Measurements from ENCODE around the gene OSBPL5. TPM values are rescaled to one million over a fixed set of nuclear protein-coding genes. Genes with fewer than 3 reads are reported as not detected.

The OSBPL5 gene
- total RNA-seq, 1 donor from 2014 or later, result 1.6 TPM

GRCh38 chr11:3160252-3161031 is 4.7 kb downstream of the OSBPL5 start:
- intact Hi-C loops (cut with micrococcal nuclease), result no loop called here
- Mint-ChIP-seq H3K9me3 (no peaks in the 10 kb centered on the region), H3K4me3 (no peak overlapping the region), H3K27ac (no peak overlapping the region), H3K4me1 (ENCODE audit: low read depth) (peaks cover under 1% of the 10 kb centered on the region), H3K27me3 (ENCODE audit: insufficient read depth) (peaks cover 22% of the 10 kb centered on the region), H3K36me3 (ENCODE audit: low read depth) (no peaks in the 10 kb centered on the region)
- no peak for DNase-seq (ENCODE audit: low spot score)

GRCh38 chr11:3159296-3160190 is 5.6 kb downstream of the OSBPL5 start:
- DNase-seq (ENCODE audit: low spot score), result no peak
- intact Hi-C loops (cut with micrococcal nuclease), result no loop called here
- Mint-ChIP-seq H3K27ac (no peak overlapping the region), H3K36me3 (ENCODE audit: low read depth) (no peaks in the 10 kb centered on the region), H3K27me3 (ENCODE audit: insufficient read depth) (peaks cover 22% of the 10 kb centered on the region), H3K4me1 (ENCODE audit: low read depth) (no peaks in the 10 kb centered on the region), H3K4me3 (no peak overlapping the region), H3K9me3 (no peaks in the 10 kb centered on the region)

- H3K27ac Mint-ChIP-seq, result no peak overlapping the region
- no peak for DNase-seq (ENCODE audit: low spot score)
- intact Hi-C loops (cut with micrococcal nuclease), result no loop called here
- H3K4me3 Mint-ChIP-seq, result no peak overlapping the region
- no peaks in the 10 kb centered on the region for H3K4me1 Mint-ChIP-seq (ENCODE audit: low read depth)
- peaks cover 19% of the 10 kb centered on the region for H3K27me3 Mint-ChIP-seq (ENCODE audit: insufficient read depth)
- H3K9me3 Mint-ChIP-seq, result no peaks in the 10 kb centered on the region
- no peaks in the 10 kb centered on the region for H3K36me3 Mint-ChIP-seq (ENCODE audit: low read depth)
Measured at GRCh38 chr11:3158821-3159220, 6.3 kb downstream of the OSBPL5 start.

GRCh38 chr11:3158131-3158591 is 6.9 kb downstream of the OSBPL5 start:
- Mint-ChIP-seq H3K36me3 (ENCODE audit: low read depth) (no peaks in the 10 kb centered on the region), H3K4me3 (no peak overlapping the region), H3K27ac (no peak overlapping the region), H3K4me1 (ENCODE audit: low read depth) (no peaks in the 10 kb centered on the region), H3K27me3 (ENCODE audit: insufficient read depth) (peaks cover 16% of the 10 kb centered on the region), H3K9me3 (no peaks in the 10 kb centered on the region)
- intact Hi-C loops (cut with micrococcal nuclease), result no loop called here
- no peak for DNase-seq (ENCODE audit: low spot score)

- no peaks in the 10 kb centered on the region for H3K4me1 Mint-ChIP-seq (ENCODE audit: low read depth)
- no peak overlapping the region for H3K27ac Mint-ChIP-seq
- intact Hi-C loops (cut with micrococcal nuclease), result no loop called here
- H3K4me3 Mint-ChIP-seq, result no peak overlapping the region
- no peaks in the 10 kb centered on the region for H3K9me3 Mint-ChIP-seq
- peaks cover 15% of the 10 kb centered on the region for H3K27me3 Mint-ChIP-seq (ENCODE audit: insufficient read depth)
- no peak for DNase-seq (ENCODE audit: low spot score)
- H3K36me3 Mint-ChIP-seq (ENCODE audit: low read depth), result no peaks in the 10 kb centered on the region
Measured at GRCh38 chr11:3157381-3158130, 7.6 kb downstream of the OSBPL5 start.

GRCh38 chr11:3156661-3157311 is 8.3 kb downstream of the OSBPL5 start:
- no peaks in the 10 kb centered on the region for H3K9me3 Mint-ChIP-seq
- H3K27me3 Mint-ChIP-seq (ENCODE audit: insufficient read depth), result peaks cover 11% of the 10 kb centered on the region
- no peak overlapping the region for H3K4me3 Mint-ChIP-seq
- no peaks in the 10 kb centered on the region for H3K4me1 Mint-ChIP-seq (ENCODE audit: low read depth)
- no peak for DNase-seq (ENCODE audit: low spot score)
- no peak overlapping the region for H3K27ac Mint-ChIP-seq
- intact Hi-C loops (cut with micrococcal nuclease), result no loop called here
- H3K36me3 Mint-ChIP-seq (ENCODE audit: low read depth), result no peaks in the 10 kb centered on the region

DNA sequence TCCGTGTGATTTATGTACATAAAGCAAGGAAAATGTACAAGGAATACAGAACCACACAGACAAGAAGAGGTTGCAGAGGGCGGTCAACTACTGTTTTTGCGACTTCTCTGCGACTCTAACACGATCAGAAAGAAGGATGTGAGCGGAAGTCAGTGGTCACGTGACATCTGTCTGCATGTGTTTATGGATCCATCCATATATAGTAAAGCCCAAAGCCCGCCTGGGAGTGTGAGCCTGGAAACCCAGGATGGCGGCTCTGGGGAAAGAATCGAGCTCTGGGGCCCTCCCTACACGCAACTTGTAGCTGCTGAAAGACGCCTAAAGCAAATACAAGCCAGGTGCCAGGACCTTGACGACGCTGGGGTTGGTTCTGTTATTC is 8.8 kb downstream of the OSBPL5 start:
- no peaks in the 10 kb centered on the region for H3K36me3 Mint-ChIP-seq (ENCODE audit: low read depth)
- H3K4me3 Mint-ChIP-seq, result no peak overlapping the region
- DNase-seq (ENCODE audit: low spot score), result no peak
- intact Hi-C loops (cut with micrococcal nuclease), result no loop called here
- no peaks in the 10 kb centered on the region for H3K9me3 Mint-ChIP-seq
- H3K27ac Mint-ChIP-seq, result no peak overlapping the region
- H3K27me3 Mint-ChIP-seq (ENCODE audit: insufficient read depth), result peaks cover 10% of the 10 kb centered on the region
- H3K4me1 Mint-ChIP-seq (ENCODE audit: low read depth), result no peaks in the 10 kb centered on the region

DNA sequence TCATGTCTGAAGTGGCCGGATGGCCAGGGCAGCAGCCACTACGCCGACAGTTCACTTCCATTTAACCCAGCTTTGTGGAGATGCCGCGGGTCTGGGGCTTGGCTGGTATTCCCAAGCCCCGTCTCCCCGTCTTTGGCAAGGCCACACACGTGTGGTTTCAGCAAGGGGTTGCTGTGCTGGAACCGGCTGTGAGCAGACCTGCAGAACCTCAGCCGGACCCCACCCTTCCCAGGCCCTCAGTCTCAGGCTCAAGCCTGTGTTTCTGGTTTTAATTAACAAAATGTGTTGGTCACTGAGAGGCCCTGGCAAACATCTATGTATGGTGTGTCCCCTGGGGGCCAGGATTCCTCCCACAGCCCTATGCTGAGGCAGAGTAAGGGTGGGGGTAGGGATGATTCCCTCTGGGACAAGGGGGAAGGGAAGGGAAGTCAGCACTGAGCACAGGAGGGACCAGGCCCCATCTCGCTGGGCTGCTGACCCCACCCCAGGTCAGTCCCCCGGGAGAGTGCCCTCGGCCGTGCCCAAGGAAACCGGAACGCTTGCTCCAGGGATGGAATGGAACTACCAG is 9.3 kb downstream of the OSBPL5 start:
- intact Hi-C loops (cut with micrococcal nuclease), result no loop called here
- H3K27me3 Mint-ChIP-seq (ENCODE audit: insufficient read depth), result peaks cover 5% of the 10 kb centered on the region
- no peak for DNase-seq (ENCODE audit: low spot score)
- H3K4me3 Mint-ChIP-seq, result no peak overlapping the region
- H3K36me3 Mint-ChIP-seq (ENCODE audit: low read depth), result no peaks in the 10 kb centered on the region
- H3K9me3 Mint-ChIP-seq, result no peaks in the 10 kb centered on the region
- no peaks in the 10 kb centered on the region for H3K4me1 Mint-ChIP-seq (ENCODE audit: low read depth)
- H3K27ac Mint-ChIP-seq, result no peak overlapping the region

DNA sequence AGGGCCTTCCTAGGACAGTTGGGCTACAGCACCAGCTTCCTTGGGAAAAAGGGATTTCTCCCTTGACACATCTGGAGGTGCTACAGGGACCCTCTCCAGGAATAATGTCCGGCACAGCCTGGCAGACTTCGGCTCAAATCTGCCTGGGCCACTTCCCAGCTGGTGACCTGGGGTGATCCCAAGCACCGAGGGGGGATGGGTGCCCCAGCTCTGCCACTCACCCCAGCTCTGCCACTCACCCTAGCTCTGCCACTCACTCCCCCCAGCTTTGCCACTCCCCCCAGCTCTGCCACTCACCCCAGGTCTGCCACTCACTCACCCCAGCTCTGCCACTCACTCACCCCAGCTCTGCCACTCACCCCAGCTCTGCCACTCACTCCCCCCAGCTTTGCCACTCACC is 9.9 kb downstream of the OSBPL5 start:
- Mint-ChIP-seq H3K27me3 (ENCODE audit: insufficient read depth) (peaks cover 2% of the 10 kb centered on the region), H3K9me3 (no peaks in the 10 kb centered on the region), H3K4me1 (ENCODE audit: low read depth) (no peaks in the 10 kb centered on the region), H3K27ac (no peak overlapping the region), H3K4me3 (no peak overlapping the region), H3K36me3 (ENCODE audit: low read depth) (no peaks in the 10 kb centered on the region)
- intact Hi-C loops (cut with micrococcal nuclease), result no loop called here
- DNase-seq (ENCODE audit: low spot score), result no peak

- intact Hi-C loops (cut with micrococcal nuclease), result no loop called here
- no peak for DNase-seq (ENCODE audit: low spot score)
- Mint-ChIP-seq H3K4me1 (ENCODE audit: low read depth) (no peaks in the 10 kb centered on the region), H3K4me3 (no peak overlapping the region), H3K36me3 (ENCODE audit: low read depth) (no peaks in the 10 kb centered on the region), H3K27me3 (ENCODE audit: insufficient read depth) (peaks cover 2% of the 10 kb centered on the region), H3K9me3 (no peaks in the 10 kb centered on the region), H3K27ac (no peak overlapping the region)
Measured at GRCh38 chr11:3154001-3154599, 11.0 kb downstream of the OSBPL5 start.

- intact Hi-C loops (cut with micrococcal nuclease), result no loop called here
- Mint-ChIP-seq H3K4me3 (no peak overlapping the region), H3K9me3 (no peaks in the 10 kb centered on the region)
Measured at GRCh38 chr11:3153291-3153861, 11.7 kb downstream of the OSBPL5 start.

More at GRCh38 chr11:3153291-3153861, 11.7 kb downstream of the OSBPL5 start:
- no peaks in the 10 kb centered on the region for H3K36me3 Mint-ChIP-seq (ENCODE audit: low read depth)
- no peak for DNase-seq (ENCODE audit: low spot score)
- no peaks in the 10 kb centered on the region for H3K4me1 Mint-ChIP-seq (ENCODE audit: low read depth)
- no peak overlapping the region for H3K27ac Mint-ChIP-seq
- peaks cover 2% of the 10 kb centered on the region for H3K27me3 Mint-ChIP-seq (ENCODE audit: insufficient read depth)

Data from activated T-helper 1 cell treated with anti-CD3 and anti-CD28 coated beads, Interleukin-12 subunit alpha, Interleukin-12 subunit beta, Interleukin-2, Interleukin-4 antibody, amounts not matched to agents 30 ng/mL and 10 ng/mL and 1 ng/mL, durations not matched to agents 14 hours and 24 hours and 36 hours (primary cell).